ENCODE measurements around the gene CCDC138.

The CCDC138 gene

DNA sequence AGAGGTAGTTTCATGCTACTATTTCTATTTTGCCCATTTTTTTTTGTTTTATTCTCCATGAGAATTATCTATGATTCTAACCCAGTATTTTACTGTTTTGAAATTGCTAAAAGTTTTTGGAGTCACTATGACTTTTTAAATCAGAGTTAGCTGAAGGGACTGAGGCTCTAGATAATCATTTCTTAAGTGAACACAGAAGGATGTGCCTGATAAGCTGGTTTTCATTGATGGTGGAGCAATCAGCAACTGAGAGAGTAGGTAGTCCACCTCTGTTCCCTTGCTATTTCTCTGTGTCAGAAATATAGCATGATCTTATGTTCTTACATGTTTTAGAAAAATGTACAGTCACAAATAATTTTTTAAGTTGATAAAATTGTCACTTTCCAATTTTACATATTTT, 59.4 kb downstream of the CCDC138 start:
- Histone ChIP-seq H3K79me1 (replicated peaks; ENCODE audit: low read length, poor library complexity, severe bottlenecking) (peaks cover 4% of the 10 kb centered on the region), H2BK12ac (ENCODE audit: low read length in 2 of 2) (no peak overlapping the region), H2BK5ac (ENCODE audit: low read depth, low read length, poor library complexity, severe bottlenecking) (no peak overlapping the region), H3K36me3 (ENCODE audit: control insufficient read depth in 1 of 2, insufficient read depth in 2 of 2, low read depth in 1 of 2, low read length in 2 of 2) (peaks cover 6 to 9% of the 10 kb centered on the region in 2 experiments), H3K9me3 (ENCODE audit: control insufficient read depth, low read length) (no peaks in the 10 kb centered on the region), H3K4ac (ENCODE audit: low read depth in 1 of 2, low read length in 2 of 2) (no peak overlapping the region), H3K14ac (ENCODE audit: low read length in 2 of 2) (no peak overlapping the region), H3K23ac (ENCODE audit: low read length in 2 of 2) (no peak overlapping the region), H3K9ac (ENCODE audit: low read length) (no peak overlapping the region), H3K18ac (ENCODE audit: low read depth in 1 of 2, low read length in 2 of 2) (no peak overlapping the region), H2AFZ (ENCODE audit: low read depth, low read length) (no peak overlapping the region), H2BK15ac (ENCODE audit: low read depth, poor library complexity, severe bottlenecking) (no peak overlapping the region), H3K4me2 (ENCODE audit: low read length, poor library complexity, severe bottlenecking) (no peak overlapping the region), H4K91ac (ENCODE audit: low read length) (no peak overlapping the region), H2BK120ac (ENCODE audit: low read depth, low read length) (no peak overlapping the region), H3K4me3 (ENCODE audit: insufficient read depth in 1 of 2, low read depth in 1 of 2, low read length in 2 of 2) (no peak overlapping the region), H4K8ac (ENCODE audit: low read length) (no peak overlapping the region), H3K4me1 (ENCODE audit: control insufficient read depth, insufficient read depth, low read depth, low read length) (peaks cover 2% of the 10 kb centered on the region), H2AK5ac (ENCODE audit: low read length, severe bottlenecking) (no peak overlapping the region), H3K27ac (ENCODE audit: low read length, poor library complexity, severe bottlenecking) (no peak overlapping the region), H3K27me3 (ENCODE audit: control insufficient read depth in 1 of 2, insufficient read depth in 1 of 2, low read length in 2 of 2) (no peaks in the 10 kb centered on the region)
- no peak for DNase-seq

DNA sequence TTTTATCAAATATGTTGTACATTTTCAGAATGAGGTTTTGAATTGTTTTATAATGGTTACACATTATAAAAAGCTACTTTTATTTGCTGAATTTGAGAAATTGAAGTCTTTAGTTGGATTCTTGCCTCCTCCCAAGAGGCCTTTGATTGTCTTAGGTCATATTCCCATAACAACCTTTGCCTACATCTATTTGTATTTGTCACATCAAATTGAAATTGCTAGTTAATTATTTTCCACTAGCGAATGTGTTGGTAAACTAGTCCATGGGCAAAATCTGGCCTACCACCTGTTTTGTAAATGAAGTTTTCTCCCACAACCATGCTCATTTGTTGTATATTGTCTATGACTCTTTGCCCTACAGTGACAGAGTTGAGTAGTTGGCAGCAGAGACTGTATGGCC, 60.4 kb downstream of the CCDC138 start:
- H3K4me1 ChIP-seq (ENCODE audit: control insufficient read depth, insufficient read depth, low read depth, low read length), result peaks cover 2% of the 10 kb centered on the region
- no peak overlapping the region for H3K4me2 ChIP-seq (ENCODE audit: low read length, poor library complexity, severe bottlenecking)
- no peak overlapping the region for H2BK120ac ChIP-seq (ENCODE audit: low read depth, low read length)
- H2BK15ac ChIP-seq (ENCODE audit: low read depth, poor library complexity, severe bottlenecking), result no peak overlapping the region
- H3K23ac ChIP-seq (ENCODE audit: low read length in 2 of 2), result no peak overlapping the region
- peaks cover 12% of the 10 kb centered on the region in 2 experiments for H3K36me3 ChIP-seq (ENCODE audit: control insufficient read depth in 1 of 2, insufficient read depth in 2 of 2, low read depth in 1 of 2, low read length in 2 of 2)
- no peak overlapping the region for H2BK12ac ChIP-seq (ENCODE audit: low read length in 2 of 2)
- H4K8ac ChIP-seq (ENCODE audit: low read length), result no peak overlapping the region
- H3K27me3 ChIP-seq (ENCODE audit: control insufficient read depth in 1 of 2, insufficient read depth in 1 of 2, low read length in 2 of 2), result no peaks in the 10 kb centered on the region
- WGBS, result 100% methylated on average over 1 of the region's 1 CpG
- DNase-seq, result no peak
- no peak overlapping the region for H2AK5ac ChIP-seq (ENCODE audit: low read length, severe bottlenecking)
- no peak overlapping the region for H2BK5ac ChIP-seq (ENCODE audit: low read depth, low read length, poor library complexity, severe bottlenecking)
- no peak overlapping the region for H4K91ac ChIP-seq (ENCODE audit: low read length)
- H2AFZ ChIP-seq (ENCODE audit: low read depth, low read length), result no peak overlapping the region
- H3K79me1 ChIP-seq (replicated peaks; ENCODE audit: low read length, poor library complexity, severe bottlenecking), result peaks cover 5% of the 10 kb centered on the region
- H3K4ac ChIP-seq (ENCODE audit: low read depth in 1 of 2, low read length in 2 of 2), result no peak overlapping the region
- no peak overlapping the region for H3K4me3 ChIP-seq (ENCODE audit: insufficient read depth in 1 of 2, low read depth in 1 of 2, low read length in 2 of 2)
- no peak overlapping the region for H3K18ac ChIP-seq (ENCODE audit: low read depth in 1 of 2, low read length in 2 of 2)
- H3K9ac ChIP-seq (ENCODE audit: low read length), result no peak overlapping the region
- H3K14ac ChIP-seq (ENCODE audit: low read length in 2 of 2), result no peak overlapping the region
- H3K9me3 ChIP-seq (ENCODE audit: control insufficient read depth, low read length), result no peaks in the 10 kb centered on the region
- H3K27ac ChIP-seq (ENCODE audit: low read length, poor library complexity, severe bottlenecking), result no peak overlapping the region

DNA sequence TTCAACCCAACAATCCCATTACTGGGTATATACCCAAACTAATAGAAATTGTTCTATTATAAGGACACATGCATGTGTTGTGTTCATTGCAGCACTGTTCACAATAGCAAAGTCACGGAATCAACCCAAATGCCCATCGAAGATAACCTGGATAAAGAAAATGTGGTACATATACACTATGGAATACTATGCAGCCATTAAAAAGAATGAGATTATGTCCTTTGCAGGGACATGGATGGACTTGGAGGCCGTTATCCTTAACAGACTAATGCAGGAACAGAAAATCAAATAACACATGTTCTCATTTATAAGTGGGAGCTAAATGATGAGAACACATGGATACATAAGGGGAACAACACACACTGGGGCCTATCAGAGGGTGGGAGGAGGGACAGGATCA, 65.8 kb downstream of the CCDC138 start:
- Histone ChIP-seq H3K18ac (ENCODE audit: low read depth in 1 of 2, low read length in 2 of 2) (no peak overlapping the region), H3K9me3 (ENCODE audit: control insufficient read depth, low read length) (no peaks in the 10 kb centered on the region), H3K27me3 (ENCODE audit: control insufficient read depth in 1 of 2, insufficient read depth in 1 of 2, low read length in 2 of 2) (no peaks in the 10 kb centered on the region), H3K27ac (ENCODE audit: low read length, poor library complexity, severe bottlenecking) (no peak overlapping the region), H3K4me3 (ENCODE audit: insufficient read depth in 1 of 2, low read depth in 1 of 2, low read length in 2 of 2) (no peak overlapping the region), H3K14ac (ENCODE audit: low read length in 2 of 2) (no peak overlapping the region), H4K8ac (ENCODE audit: low read length) (no peak overlapping the region), H3K36me3 (ENCODE audit: control insufficient read depth in 1 of 2, insufficient read depth in 2 of 2, low read depth in 1 of 2, low read length in 2 of 2) (peaks cover 10 to 12% of the 10 kb centered on the region in 2 experiments), H3K4me1 (ENCODE audit: control insufficient read depth, insufficient read depth, low read depth, low read length) (peaks cover 2% of the 10 kb centered on the region), H3K4ac (ENCODE audit: low read depth in 1 of 2, low read length in 2 of 2) (no peak overlapping the region), H2AK5ac (ENCODE audit: low read length, severe bottlenecking) (no peak overlapping the region), H2AFZ (ENCODE audit: low read depth, low read length) (no peak overlapping the region), H3K23ac (ENCODE audit: low read length in 2 of 2) (no peak overlapping the region), H4K91ac (ENCODE audit: low read length) (no peak overlapping the region), H3K4me2 (ENCODE audit: low read length, poor library complexity, severe bottlenecking) (no peak overlapping the region), H3K9ac (ENCODE audit: low read length) (no peak overlapping the region), H2BK5ac (ENCODE audit: low read depth, low read length, poor library complexity, severe bottlenecking) (no peak overlapping the region), H2BK120ac (ENCODE audit: low read depth, low read length) (no peak overlapping the region), H2BK12ac (ENCODE audit: low read length in 2 of 2) (no peak overlapping the region), H2BK15ac (ENCODE audit: low read depth, poor library complexity, severe bottlenecking) (no peak overlapping the region), H3K79me1 (replicated peaks; ENCODE audit: low read length, poor library complexity, severe bottlenecking) (peaks cover 1% of the 10 kb centered on the region)
- no peak for DNase-seq
- no CpG with 5 or more reads among the region's 3 CpGs for WGBS

DNA sequence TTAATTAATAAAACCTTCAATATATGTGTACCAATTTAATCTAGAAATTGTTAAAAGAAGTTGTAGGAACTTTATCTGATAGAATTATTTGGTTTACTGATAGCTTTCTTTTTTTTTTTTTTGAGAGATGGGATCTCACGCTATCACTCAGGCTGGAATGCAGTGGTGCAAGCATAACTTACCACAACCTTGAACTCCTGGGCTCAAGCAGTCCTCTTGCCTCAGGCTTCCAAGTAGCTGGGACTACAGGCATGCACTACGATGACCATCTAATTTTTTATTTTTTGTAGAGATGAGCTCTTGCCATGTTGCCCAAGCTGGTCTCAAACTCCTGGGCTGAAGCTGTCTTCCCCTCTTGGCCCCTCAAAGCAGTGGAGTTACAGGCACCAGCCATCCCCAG, 66.8 kb downstream of the CCDC138 start:
- no peak overlapping the region for H3K4me3 ChIP-seq (ENCODE audit: insufficient read depth in 1 of 2, low read depth in 1 of 2, low read length in 2 of 2)
- no peak overlapping the region for H3K27ac ChIP-seq (ENCODE audit: low read length, poor library complexity, severe bottlenecking)
- no peak overlapping the region for H2BK12ac ChIP-seq (ENCODE audit: low read length in 2 of 2)
- H2AFZ ChIP-seq (ENCODE audit: low read depth, low read length), result no peak overlapping the region
- DNase-seq, result peak; percentile 48
- H3K79me1 ChIP-seq (replicated peaks; ENCODE audit: low read length, poor library complexity, severe bottlenecking), result peaks cover 1% of the 10 kb centered on the region
- WGBS, result 84% methylated on average over 2 of the region's 2 CpGs
- H4K8ac ChIP-seq (ENCODE audit: low read length), result no peak overlapping the region
- H3K4ac ChIP-seq (ENCODE audit: low read depth in 1 of 2, low read length in 2 of 2), result no peak overlapping the region
- H3K23ac ChIP-seq (ENCODE audit: low read length in 2 of 2), result no peak overlapping the region
- H3K4me2 ChIP-seq (ENCODE audit: low read length, poor library complexity, severe bottlenecking), result no peak overlapping the region
- peaks cover 2% of the 10 kb centered on the region for H3K4me1 ChIP-seq (ENCODE audit: control insufficient read depth, insufficient read depth, low read depth, low read length)
- H3K27me3 ChIP-seq (ENCODE audit: control insufficient read depth in 1 of 2, insufficient read depth in 1 of 2, low read length in 2 of 2), result no peaks in the 10 kb centered on the region
- H4K91ac ChIP-seq (ENCODE audit: low read length), result no peak overlapping the region
- no peak overlapping the region for H2BK5ac ChIP-seq (ENCODE audit: low read depth, low read length, poor library complexity, severe bottlenecking)
- no peak overlapping the region for H3K9ac ChIP-seq (ENCODE audit: low read length)
- no peak overlapping the region for H3K18ac ChIP-seq (ENCODE audit: low read depth in 1 of 2, low read length in 2 of 2)
- no peaks in the 10 kb centered on the region for H3K9me3 ChIP-seq (ENCODE audit: control insufficient read depth, low read length)
- H2BK120ac ChIP-seq (ENCODE audit: low read depth, low read length), result no peak overlapping the region
- no peak overlapping the region for H2AK5ac ChIP-seq (ENCODE audit: low read length, severe bottlenecking)
- H3K36me3 ChIP-seq (ENCODE audit: control insufficient read depth in 1 of 2, insufficient read depth in 2 of 2, low read depth in 1 of 2, low read length in 2 of 2), result peaks cover 10 to 16% of the 10 kb centered on the region in 2 experiments
- no peak overlapping the region for H2BK15ac ChIP-seq (ENCODE audit: low read depth, poor library complexity, severe bottlenecking)
- H3K14ac ChIP-seq (ENCODE audit: low read length in 2 of 2), result no peak overlapping the region
